ENCODE measurements around the gene CACNA1S.
A peak's percentile ranks its signal among the peaks of the same experiment; 100 is the strongest.

Gene CACNA1S

GRCh38 chr1:201061049-201061448 lies 51.2 kb downstream of the CACNA1S start:
- H3K27ac ChIP-seq, result no peak overlapping the region
- TF ChIP-seq CTCF (IDR thresholded peaks at IDR 0.05) (no peak), ZFX (IDR thresholded peaks at IDR 0.05; ENCODE audit: borderline replicate concordance) (no peak)

- TF ChIP-seq CTCF (IDR thresholded peaks at IDR 0.05) (no peak), ZFX (IDR thresholded peaks at IDR 0.05; ENCODE audit: borderline replicate concordance) (no peak)
- H3K27ac ChIP-seq, result no peak overlapping the region
Observed at GRCh38 chr1:201060586-201060985, 51.6 kb downstream of the CACNA1S start.

GRCh38 chr1:201059871-201060555 lies 52.2 kb downstream of the CACNA1S start:
- TF ChIP-seq CTCF (IDR thresholded peaks at IDR 0.05), result no peak
- TF ChIP-seq ZFX (IDR thresholded peaks at IDR 0.05; ENCODE audit: borderline replicate concordance), result no peak
- no peak overlapping the region for H3K27ac ChIP-seq

GRCh38 chr1:201059401-201059800 lies 52.8 kb downstream of the CACNA1S start:
- H3K27ac ChIP-seq, result no peak overlapping the region
- TF ChIP-seq CTCF (IDR thresholded peaks at IDR 0.05) (no peak), ZFX (IDR thresholded peaks at IDR 0.05; ENCODE audit: borderline replicate concordance) (no peak)

- TF ChIP-seq ZFX (IDR thresholded peaks at IDR 0.05; ENCODE audit: borderline replicate concordance) (no peak), CTCF (IDR thresholded peaks at IDR 0.05) (no peak)
- H3K27ac ChIP-seq, result no peak overlapping the region
Observed at GRCh38 chr1:201054091-201054543, 58.1 kb downstream of the CACNA1S start.

- H3K27ac ChIP-seq, result no peak overlapping the region
- TF ChIP-seq CTCF (IDR thresholded peaks at IDR 0.05) (peak; percentile 15; the same call in 1 of the 2 replicates), ZFX (IDR thresholded peaks at IDR 0.05; ENCODE audit: borderline replicate concordance) (no peak)
Observed at GRCh38 chr1:201053155-201053860, 58.9 kb downstream of the CACNA1S start.

GRCh38 chr1:201051399-201051798 lies 60.8 kb downstream of the CACNA1S start:
- H3K27ac ChIP-seq, result no peak overlapping the region
- no peak for TF ChIP-seq ZFX (IDR thresholded peaks at IDR 0.05; ENCODE audit: borderline replicate concordance)
- TF ChIP-seq CTCF (IDR thresholded peaks at IDR 0.05), result no peak
